Inflammatory macrophage treated with lipopolysaccharide for 4 hours (primary cell): ENCODE measurements around the gene EYS.
"Not testable (repeated sequence)": the region's sequence is repeated elsewhere in the genome, so short reads cannot be mapped to it uniquely, and the experiment has no call there.

Experiments used
- DNase-seq: peaks from one replicate; pipeline ENCODE4 v3.0.0-alpha.2; 2020

Gene EYS

GRCh38 chr6:65064844-65065243 is 642.2 kb downstream of the EYS start:
- no peak for DNase-seq

GRCh38 chr6:65059568-65059967 is 647.5 kb downstream of the EYS start:
- DNase-seq = no peak

- DNase-seq = no peak
Measured at GRCh38 chr6:65055545-65055944, 651.5 kb downstream of the EYS start.

DNA sequence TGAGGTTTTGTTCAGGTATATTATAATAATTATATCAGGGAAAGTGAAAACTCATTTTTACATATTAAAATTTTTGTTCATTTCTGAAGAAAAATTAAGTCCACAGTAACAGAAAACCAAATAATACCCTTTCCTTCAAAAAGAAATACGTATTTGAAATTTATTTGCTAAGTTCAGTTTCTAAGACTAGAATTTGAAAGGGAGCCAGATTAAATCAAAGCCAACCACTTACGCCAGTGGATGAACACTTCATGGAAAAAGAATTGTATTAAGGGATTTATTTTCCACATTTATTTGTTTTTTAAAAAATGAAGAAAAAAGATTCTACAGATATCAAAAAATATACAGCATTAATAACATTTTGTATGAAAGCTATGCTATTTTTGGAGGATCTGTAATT is 654.4 kb downstream of the EYS start:
- no peak for DNase-seq

GRCh38 chr6:65045801-65046200 is 661.2 kb downstream of the EYS start:
- DNase-seq = no peak

DNA sequence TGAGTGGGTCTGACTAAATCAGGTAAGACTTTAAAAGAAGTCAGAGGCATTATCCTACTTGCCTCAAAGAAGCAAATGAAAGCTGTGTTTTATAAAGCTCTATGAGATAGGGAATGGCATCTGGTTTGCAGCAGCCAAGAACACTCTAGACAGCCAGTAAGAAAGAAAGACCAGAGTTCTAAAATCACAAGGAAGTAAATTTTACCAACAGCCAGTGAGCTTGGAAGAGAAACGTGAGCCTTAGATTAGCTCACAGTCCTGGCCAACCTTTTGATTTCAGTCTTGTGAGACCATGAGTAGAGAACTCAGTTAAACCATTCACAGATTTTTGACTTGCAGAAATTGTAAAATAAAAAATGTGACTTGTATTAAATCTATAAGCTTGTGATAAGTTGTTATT is 693.0 kb downstream of the EYS start:
- no peak for DNase-seq

DNA sequence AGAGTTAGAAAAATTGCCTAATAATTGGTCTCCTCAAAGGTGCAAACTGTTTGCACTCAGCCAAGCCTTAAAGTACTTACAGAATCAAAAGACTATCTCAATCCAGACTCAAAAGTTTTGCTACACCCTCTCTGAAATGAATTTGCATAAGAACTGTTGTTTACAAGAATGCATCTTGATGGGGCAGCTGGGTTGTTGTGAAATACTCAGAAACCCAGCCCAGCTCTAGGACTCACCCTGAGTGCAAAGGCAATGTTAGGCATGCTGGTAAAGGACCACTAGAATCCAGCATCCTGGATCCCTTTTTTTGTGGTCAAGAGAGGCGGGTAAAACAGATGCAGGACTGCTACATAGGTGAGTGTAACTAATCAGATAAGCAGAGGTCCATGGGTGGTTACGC is 700.2 kb downstream of the EYS start:
- no peak for DNase-seq

DNA sequence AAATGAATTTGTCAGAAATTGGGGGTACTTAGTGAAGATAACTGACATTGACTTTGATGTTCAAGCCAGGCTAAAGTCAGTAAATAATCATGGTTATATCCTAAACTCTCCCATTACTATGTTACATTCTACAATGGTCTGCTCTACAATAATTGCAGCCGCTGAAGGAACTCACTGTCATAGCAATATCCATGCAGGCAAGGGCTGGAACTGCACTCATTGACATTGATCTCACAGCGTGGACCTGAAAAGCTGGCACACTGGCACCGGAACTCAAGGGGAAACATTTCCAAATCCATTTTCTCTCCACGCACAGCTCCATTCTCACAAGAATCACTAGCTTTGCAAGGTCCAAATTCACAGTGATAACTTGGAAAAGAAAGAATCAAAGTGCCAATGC is 702.7 kb downstream of the EYS start:
- DNase-seq = no peak

DNA sequence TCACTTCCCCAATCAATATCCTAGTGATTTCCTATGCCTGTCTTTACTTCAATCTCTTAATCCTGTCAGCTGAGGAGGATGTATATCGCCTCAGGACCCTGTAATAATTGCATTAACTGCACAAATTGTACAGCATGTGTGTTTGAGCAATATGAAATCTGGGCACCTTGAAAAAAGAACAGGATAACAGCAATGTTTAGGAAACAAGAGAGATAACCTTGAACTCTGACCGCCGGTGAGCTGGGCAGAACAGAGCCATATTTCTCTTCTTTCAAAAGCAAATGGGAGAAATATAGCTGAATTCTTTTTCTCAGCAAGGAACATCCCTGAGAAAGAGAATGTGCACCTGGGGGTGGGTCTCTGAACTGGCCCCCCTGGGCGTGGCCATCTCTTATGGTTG is 704.1 kb downstream of the EYS start:
- DNase-seq = not testable (repeated sequence)

DNA sequence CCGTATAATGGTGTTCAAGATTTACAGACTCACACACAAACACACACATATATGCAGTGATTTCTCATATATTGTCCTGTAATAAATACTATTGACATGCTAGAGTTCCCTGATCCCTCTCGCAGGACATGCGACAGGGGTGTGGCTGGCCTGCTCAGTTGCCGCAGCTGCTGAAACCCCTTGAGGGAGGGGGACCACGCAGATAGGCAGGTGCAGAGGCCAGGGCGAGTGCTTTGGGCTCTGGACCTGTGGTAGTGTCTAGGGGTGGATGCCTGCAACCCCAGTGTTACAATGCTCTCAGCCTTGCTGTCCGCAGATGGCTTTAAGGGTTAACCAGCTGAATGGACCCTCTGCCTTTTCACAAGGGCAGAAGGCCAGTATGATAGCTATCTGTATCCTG is 706.2 kb downstream of the EYS start:
- DNase-seq = no peak

- no peak for DNase-seq
Measured at GRCh38 chr6:64998204-64998603, 708.8 kb downstream of the EYS start.

DNA sequence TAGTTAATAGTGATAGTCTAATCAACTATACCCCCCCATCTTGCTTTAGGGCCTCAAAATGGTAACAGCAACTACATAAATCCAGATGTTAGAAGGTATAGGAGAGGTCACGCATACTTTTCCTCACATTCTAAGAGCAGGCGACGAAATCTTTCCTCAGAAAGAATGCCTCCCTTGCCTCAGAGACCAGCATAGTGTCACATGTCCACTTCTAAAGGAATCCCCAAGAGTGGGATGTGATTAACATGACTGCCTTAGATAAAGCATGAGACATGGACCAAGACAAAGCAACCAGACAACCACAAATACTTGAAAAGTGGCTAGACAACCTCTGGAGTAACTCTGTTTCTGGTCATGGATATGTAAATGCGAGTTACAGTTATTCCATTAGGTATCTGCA is 710.7 kb downstream of the EYS start:
- DNase-seq = no peak

DNA sequence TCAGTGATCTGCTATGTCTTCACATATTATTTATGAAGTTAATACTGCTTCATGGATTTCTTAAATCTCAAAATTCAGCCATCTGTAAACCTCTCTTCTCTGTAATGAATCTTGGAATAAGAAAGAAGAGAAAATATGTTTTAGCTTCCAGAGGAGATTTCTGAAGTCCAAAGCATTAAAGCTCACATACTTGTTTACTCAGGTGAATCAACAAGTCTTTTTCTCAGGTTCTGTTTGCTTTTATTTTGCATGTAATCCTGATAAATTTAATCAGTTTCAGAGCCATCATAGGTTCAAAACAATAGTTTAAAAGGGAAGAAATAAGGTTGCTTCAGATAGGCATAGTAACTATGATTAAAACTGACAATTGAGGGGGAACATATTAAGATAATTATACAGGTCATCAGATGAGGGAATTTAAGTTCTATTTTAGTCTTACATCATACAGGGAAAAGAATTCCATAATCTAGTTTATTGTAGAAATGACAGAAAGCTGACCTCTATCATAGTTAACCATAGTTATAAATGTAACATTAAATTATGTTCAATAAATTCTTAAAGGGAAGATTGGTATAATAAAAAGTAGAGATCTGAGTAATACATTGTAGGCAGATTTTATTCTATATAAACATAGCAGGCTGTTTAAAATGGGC is 716.2 kb downstream of the EYS start:
- DNase-seq = no peak

- no peak for DNase-seq
Measured at GRCh38 chr6:64988148-64988547, 718.9 kb downstream of the EYS start.

- no peak for DNase-seq
Measured at GRCh38 chr6:64987066-64987465, 720.0 kb downstream of the EYS start.

DNA sequence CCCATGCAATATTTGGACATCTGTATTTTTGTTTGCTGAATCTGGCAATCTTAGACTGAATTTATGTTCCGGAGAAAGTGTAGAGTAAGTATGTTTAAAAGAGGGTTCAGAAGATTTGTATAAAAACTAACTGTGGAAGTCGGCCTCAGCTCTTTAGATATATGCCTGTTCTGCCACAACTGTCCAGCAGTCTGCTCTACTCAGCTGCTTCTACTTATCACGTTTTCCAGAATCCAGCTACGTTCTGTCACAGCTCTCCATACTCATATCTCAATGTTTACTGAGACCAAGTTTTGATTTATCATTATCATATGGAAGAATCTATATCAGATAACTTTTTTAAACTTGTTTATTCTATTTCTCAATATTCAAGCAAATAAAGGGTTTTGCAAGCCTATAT is 721.3 kb downstream of the EYS start:
- no peak for DNase-seq

- no peak for DNase-seq
Measured at GRCh38 chr6:64984948-64985347, 722.1 kb downstream of the EYS start.

DNA sequence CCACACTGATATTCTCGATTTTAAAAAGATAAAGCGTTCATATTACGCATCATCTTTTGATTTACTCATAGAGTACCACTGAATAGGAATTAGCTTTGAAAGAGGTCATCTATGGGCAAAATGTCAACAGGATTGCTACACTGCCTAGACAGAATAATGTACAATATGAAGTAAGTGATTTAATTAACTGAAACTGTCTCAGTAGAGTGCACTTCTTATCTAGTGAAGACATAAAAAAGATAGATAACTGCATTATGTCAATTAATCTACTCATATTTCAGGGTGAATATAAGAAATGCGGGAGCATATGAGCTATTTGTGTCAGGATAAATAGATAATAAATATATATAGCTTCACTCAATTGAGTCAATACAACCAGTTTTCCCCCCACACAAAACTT is 723.9 kb downstream of the EYS start:
- no peak for DNase-seq

DNA sequence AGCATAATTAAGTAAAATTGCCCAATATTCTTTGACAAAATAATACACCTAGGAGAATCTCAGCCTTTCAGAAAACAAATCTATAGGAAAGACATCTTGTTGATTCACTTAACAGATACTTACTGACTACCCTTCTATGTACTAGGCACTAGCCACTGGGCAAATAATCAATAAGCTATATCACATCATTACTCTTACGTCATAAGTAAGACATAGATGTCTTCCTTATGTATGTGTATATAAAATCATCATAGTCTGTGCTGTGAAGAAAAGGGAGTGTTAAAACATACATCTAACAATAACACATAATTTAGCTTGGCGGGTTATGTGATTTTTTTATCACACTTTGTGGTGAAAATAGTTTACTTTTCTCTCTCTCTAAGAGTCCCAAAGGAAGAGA is 733.9 kb downstream of the EYS start:
- no peak for DNase-seq

DNA sequence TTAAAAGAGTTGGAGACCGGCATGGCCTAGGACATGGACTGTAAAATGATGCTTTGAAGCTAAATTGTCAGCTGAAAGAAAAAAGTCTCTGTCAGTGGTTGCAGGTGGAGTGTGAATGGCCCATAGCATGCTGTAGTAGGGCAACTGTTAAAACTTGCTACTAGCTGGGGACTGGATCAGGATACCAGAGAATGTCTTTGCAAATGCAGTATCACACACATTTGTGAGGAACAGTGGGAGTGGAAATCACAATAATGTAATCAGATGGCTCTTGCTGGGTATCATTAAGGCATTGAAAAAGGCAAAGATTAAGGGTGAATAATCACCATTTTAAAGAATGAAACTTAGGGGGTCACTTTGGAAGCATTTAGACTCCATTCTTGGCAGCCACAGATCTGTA is 737.9 kb downstream of the EYS start:
- DNase-seq = no peak

DNA sequence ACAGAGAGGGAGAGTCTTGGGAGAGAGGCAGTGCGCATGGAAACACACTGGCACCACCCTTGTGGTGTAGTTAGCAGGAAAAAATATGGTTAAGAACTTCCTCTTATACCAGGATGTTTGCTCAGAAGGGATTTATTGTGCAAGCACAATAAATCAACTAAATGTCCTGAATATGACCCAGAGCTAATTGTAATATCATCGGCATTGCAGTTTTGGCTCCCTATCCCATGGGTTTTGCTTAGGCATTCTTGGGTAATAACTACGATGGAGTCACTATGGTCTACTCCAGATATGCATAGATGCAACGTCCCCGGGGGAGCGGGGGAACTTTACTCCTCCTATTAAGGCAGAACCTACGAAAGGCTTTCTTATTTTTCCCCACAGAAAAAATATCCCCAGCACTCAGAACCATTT is 751.6 kb downstream of the EYS start:
- DNase-seq = peak; percentile 34

DNA sequence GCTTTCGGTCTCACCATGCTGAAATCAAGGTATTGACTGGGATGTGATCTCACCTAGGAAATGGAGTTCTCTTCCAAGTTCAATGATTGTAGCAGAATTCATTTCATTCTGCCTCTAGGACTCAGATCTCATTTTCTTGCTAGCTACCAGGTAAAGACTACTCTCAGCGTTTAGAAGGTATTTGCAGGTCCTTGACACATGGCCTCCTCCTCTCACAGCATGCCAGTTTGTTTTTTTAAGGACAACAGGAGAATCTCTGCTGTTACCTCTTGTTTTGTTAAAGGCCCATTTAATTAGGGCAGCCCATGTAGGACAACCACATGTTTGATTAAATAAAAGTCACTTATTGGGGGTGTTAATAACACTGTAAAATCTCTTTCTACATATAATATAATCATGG is 757.8 kb downstream of the EYS start:
- no peak for DNase-seq

DNA sequence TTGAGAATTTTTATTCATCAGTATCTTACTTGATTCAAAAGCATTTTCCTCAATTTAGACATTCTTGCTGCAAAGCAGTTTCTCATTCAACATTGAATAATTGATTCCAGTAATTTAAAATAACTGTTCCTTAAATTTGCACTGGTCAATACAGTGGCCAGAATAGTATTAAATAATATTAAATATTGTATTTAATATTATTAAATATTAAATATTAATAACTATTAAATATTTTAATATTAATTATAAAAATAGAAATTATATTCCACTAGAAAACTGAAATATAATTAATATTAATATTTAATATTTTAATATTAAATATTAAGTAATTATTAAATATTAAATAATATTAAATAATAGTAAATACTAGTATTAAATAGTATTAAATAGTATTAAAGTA is 758.8 kb downstream of the EYS start:
- DNase-seq = no peak

GRCh38 chr6:64945450-64945849 is 761.6 kb downstream of the EYS start:
- no peak for DNase-seq

GRCh38 chr6:64932486-64932885 is 774.5 kb downstream of the EYS start:
- DNase-seq = no peak

GRCh38 chr6:64930681-64931080 is 776.3 kb downstream of the EYS start:
- no peak for DNase-seq
